Measurements from ENCODE around the gene ATP9B.

DNA sequence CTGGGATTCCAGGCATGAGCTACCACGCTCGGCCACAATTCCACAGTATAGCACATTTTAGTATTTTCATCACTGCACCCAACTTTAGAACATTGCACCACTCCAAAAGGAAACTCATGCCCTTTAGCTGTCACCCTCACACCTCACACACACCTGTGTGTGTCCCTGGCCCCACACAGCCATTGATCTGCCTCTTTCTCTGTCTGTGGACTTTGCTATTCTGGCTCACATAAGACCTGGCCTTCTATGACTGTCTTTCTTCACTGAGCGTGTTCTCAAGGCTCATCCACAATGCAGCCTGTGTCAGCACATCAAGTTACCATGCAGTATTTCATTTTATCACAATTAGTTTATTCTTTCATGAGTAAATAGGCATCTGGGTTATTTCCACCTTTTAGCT is 19.7 kb upstream of the ATP9B start:
- TF ChIP-seq, protein P1, sequence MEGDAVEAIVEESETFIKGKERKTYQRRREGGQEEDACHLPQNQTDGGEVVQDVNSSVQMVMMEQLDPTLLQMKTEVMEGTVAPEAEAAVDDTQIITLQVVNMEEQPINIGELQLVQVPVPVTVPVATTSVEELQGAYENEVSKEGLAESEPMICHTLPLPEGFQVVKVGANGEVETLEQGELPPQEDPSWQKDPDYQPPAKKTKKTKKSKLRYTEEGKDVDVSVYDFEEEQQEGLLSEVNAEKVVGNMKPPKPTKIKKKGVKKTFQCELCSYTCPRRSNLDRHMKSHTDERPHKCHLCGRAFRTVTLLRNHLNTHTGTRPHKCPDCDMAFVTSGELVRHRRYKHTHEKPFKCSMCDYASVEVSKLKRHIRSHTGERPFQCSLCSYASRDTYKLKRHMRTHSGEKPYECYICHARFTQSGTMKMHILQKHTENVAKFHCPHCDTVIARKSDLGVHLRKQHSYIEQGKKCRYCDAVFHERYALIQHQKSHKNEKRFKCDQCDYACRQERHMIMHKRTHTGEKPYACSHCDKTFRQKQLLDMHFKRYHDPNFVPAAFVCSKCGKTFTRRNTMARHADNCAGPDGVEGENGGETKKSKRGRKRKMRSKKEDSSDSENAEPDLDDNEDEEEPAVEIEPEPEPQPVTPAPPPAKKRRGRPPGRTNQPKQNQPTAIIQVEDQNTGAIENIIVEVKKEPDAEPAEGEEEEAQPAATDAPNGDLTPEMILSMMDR (conservative IDR thresholded peaks at IDR 0.05), result no peak
- no peak for TF ChIP-seq EZH2 (IDR thresholded peaks at IDR 0.05; ENCODE audit: low read depth)

Measured in PC-9 (cell line).